KMS-11 (cell line): ENCODE measurements around the gene CENPS.
"Not testable (repeated sequence)": the region's sequence is repeated elsewhere in the genome, so short reads cannot be mapped to it uniquely, and the experiment has no call there.

Experiments used
- H2AFZ ChIP-seq: fragments of 200-600 bp; sonication (generic); 2 replicates; pipeline ENCODE4 v1.6.1; 2016; ENCODE audit warnings: antibody characterized with exemption, mixed run types, low read depth
- H3K27ac ChIP-seq: fragments of 200-600 bp; sonication (generic); 2 replicates; pipeline ENCODE4 v1.6.1; 2016; ENCODE audit warnings: mild to moderate bottlenecking, mixed run types
- H3K27me3 ChIP-seq: fragments of 200-600 bp; sonication (generic); 2 replicates; pipeline ENCODE4 v1.6.1; 2017; ENCODE audit warnings: mild to moderate bottlenecking, low read depth, mixed run types, moderate library complexity; ENCODE audit not compliant: insufficient read depth
- H3K36me3 ChIP-seq: fragments of 200-600 bp; sonication (generic); 2 replicates; pipeline ENCODE4 v1.6.1; 2017; ENCODE audit warnings: mild to moderate bottlenecking, mixed run types; ENCODE audit not compliant: insufficient read depth
- H3K4me1 ChIP-seq: fragments of 200-600 bp; sonication (generic); 2 replicates; pipeline ENCODE4 v1.6.1; 2016; ENCODE audit warnings: mild to moderate bottlenecking, low read depth, mixed run types; ENCODE audit not compliant: poor library complexity, severe bottlenecking
- H3K4me2 ChIP-seq: fragments of 200-600 bp; sonication (generic); 2 replicates; pipeline ENCODE4 v1.7.0; 2016; ENCODE audit warnings: mild to moderate bottlenecking, mixed run types
- H3K4me3 ChIP-seq: fragments of 200-600 bp; sonication (generic); IDR thresholded peaks from 2 replicates; pipeline ENCODE4 v1.6.1; 2017; ENCODE audit warnings: low read depth, low read length, mixed read lengths; ENCODE audit not compliant: insufficient read depth
- H3K79me2 ChIP-seq: fragments of 200-600 bp; sonication (generic); 2 replicates; pipeline ENCODE4 v1.6.1; 2016; ENCODE audit warnings: low read depth, mixed run types; ENCODE audit not compliant: insufficient read depth
- H3K9ac ChIP-seq: fragments of 200-600 bp; sonication (generic); 2 replicates; pipeline ENCODE4 v1.6.1; 2016; ENCODE audit warnings: mild to moderate bottlenecking, mixed run types
- H4K20me1 ChIP-seq: fragments of 200-600 bp; sonication (generic); 2 replicates; pipeline ENCODE4 v1.6.1; 2016; ENCODE audit warnings: mild to moderate bottlenecking, mixed run types; ENCODE audit not compliant: insufficient read depth
- CTCF ChIP-seq: fragments of 200-600 bp; sonication (generic); conservative IDR thresholded peaks from 2 replicates; pipeline ENCODE4 v1.6.1; 2017; ENCODE audit warnings: low read depth, mild to moderate bottlenecking, antibody characterized with exemption, low read length, moderate library complexity, mixed read lengths

The CENPS gene

DNA sequence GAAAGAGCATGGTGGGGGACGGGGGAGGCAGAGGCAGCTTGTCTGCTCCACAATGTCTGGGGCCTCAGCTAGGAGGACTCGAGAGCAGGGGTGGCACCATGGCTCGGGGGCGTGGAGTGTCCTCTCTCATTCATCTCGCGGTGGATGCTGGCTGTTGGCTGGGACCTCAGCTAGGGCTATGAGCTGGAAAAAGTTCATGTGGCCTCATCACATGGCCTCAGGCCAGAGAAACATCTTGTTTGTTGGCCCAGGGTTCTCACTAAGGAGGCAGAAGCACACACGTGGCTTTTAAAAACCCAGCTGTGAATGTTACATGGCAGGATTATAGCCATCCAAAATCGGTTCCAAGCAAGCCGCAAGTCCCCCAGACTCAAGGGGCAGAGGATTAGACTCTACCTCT is 6.2 kb upstream of the CENPS start:
- Histone ChIP-seq H2AFZ (no peak overlapping the region), H3K4me2 (no peak overlapping the region), H3K36me3 (peaks cover 7% of the 10 kb centered on the region; the same call in 1 of the 2 replicates), H4K20me1 (no peaks in the 10 kb centered on the region), H3K4me3 (no peak overlapping the region), H3K27ac (no peak overlapping the region), H3K79me2 (no peaks in the 10 kb centered on the region), H3K9ac (no peak overlapping the region), H3K4me1 (peaks cover 8% of the 10 kb centered on the region), H3K27me3 (no peaks in the 10 kb centered on the region)
- no peak for TF ChIP-seq CTCF

GRCh38 chr1:10424651-10425050 is 5.6 kb upstream of the CENPS start:
- Histone ChIP-seq H3K79me2 (no peaks in the 10 kb centered on the region), H3K27me3 (no peaks in the 10 kb centered on the region), H3K4me2 (no peak overlapping the region), H4K20me1 (no peaks in the 10 kb centered on the region), H3K9ac (no peak overlapping the region), H3K4me1 (peaks cover 8% of the 10 kb centered on the region), H3K36me3 (peaks cover under 1% of the 10 kb centered on the region; the same call in 1 of the 2 replicates), H3K27ac (no peak overlapping the region), H3K4me3 (no peak overlapping the region), H2AFZ (no peak overlapping the region)
- no peak for TF ChIP-seq CTCF

GRCh38 chr1:10425826-10426534 is 4.3 kb upstream of the CENPS start:
- H3K9ac ChIP-seq, H4K20me1 ChIP-seq, H3K27ac ChIP-seq, H3K27me3 ChIP-seq, H3K79me2 ChIP-seq, H2AFZ ChIP-seq, H3K4me3 ChIP-seq, H3K36me3 ChIP-seq, H3K4me2 ChIP-seq: not testable (repeated sequence)
- H3K4me1 ChIP-seq: peaks cover 13% of the 10 kb centered on the region

GRCh38 chr1:10426535-10426848 is 3.7 kb upstream of the CENPS start:
- H3K27me3 ChIP-seq, H3K4me3 ChIP-seq, H3K4me2 ChIP-seq, H3K36me3 ChIP-seq, H3K27ac ChIP-seq, H3K79me2 ChIP-seq, H4K20me1 ChIP-seq, H3K9ac ChIP-seq, H2AFZ ChIP-seq: not testable (repeated sequence)
- peaks cover 13% of the 10 kb centered on the region for H3K4me1 ChIP-seq

DNA sequence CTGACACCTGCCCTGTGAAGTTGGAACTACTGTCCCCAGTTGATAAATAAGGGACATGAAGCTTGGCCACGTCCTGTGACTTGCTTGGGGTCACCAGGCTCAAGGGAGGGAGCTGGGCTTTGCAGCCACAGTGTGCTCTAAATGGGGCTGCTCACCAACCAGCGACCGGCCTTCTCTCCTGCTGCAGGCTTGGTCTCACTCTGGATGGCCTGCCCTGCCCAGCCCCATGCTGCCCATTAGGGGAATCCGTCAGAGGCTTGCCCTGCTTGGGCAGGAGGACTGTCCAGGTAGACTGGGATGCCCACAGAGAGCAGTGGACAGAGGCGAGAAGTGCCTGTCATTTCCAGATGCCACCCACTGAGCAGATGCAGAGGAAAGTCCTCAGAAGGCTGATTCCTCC is 1.2 kb upstream of the CENPS start:
- no peak overlapping the region for H3K4me3 ChIP-seq
- no peak overlapping the region for H3K27ac ChIP-seq
- TF ChIP-seq CTCF: no peak
- H3K4me1 ChIP-seq: peaks cover 13% of the 10 kb centered on the region
- no peaks in the 10 kb centered on the region for H4K20me1 ChIP-seq
- H3K9ac ChIP-seq: no peak overlapping the region
- no peak overlapping the region for H2AFZ ChIP-seq
- no peaks in the 10 kb centered on the region for H3K79me2 ChIP-seq
- no peaks in the 10 kb centered on the region for H3K36me3 ChIP-seq
- no peak overlapping the region for H3K4me2 ChIP-seq
- no peaks in the 10 kb centered on the region for H3K27me3 ChIP-seq
